SK-N-SH treated with all-trans-retinoic acid at 6 μM for 48 hours (cell line): ENCODE measurements around the gene BCR.

Source experiments
- POU6F1 ChIP-seq: fragments of 250-450 bp; sonication (Bioruptor Pico); IDR thresholded peaks from 2 replicates; pipeline ENCODE4 v1.8.0; 2021; ENCODE audit warnings: low read depth, mild to moderate bottlenecking, moderate library complexity, borderline replicate concordance
- TOX ChIP-seq: fragments of 250-450 bp; sonication (Bioruptor Pico); IDR thresholded peaks from 2 replicates; pipeline ENCODE4 v1.8.0; 2021; ENCODE audit warnings: mild to moderate bottlenecking, moderate library complexity, borderline replicate concordance
- ZNF8 ChIP-seq: fragments of 450-650 bp; formaldehyde crosslinking; IDR thresholded peaks from 2 replicates; pipeline ENCODE4 v1.5.0; 2020; ENCODE audit warnings: mild to moderate bottlenecking, moderate library complexity

DNA sequence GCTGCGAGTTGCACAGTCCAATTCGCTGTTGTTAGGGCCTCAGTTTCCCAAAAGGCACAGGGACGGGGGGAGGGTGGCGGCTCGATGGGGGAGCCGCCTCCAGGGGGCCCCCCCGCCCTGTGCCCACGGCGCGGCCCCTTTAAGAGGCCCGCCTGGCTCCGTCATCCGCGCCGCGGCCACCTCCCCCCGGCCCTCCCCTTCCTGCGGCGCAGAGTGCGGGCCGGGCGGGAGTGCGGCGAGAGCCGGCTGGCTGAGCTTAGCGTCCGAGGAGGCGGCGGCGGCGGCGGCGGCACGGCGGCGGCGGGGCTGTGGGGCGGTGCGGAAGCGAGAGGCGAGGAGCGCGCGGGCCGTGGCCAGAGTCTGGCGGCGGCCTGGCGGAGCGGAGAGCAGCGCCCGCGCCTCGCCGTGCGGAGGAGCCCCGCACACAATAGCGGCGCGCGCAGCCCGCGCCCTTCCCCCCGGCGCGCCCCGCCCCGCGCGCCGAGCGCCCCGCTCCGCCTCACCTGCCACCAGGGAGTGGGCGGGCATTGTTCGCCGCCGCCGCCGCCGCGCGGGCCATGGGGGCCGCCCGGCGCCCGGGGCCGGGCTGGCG is at the start of gene BCR:
- no peak for TF ChIP-seq ZNF8
- no peak for TF ChIP-seq POU6F1 (CRISPR knock-in tag)
- no peak for TF ChIP-seq TOX (CRISPR knock-in tag)
